AG04450 (cell line): ENCODE results near the gene MAPKBP1. TPM values are rescaled to one million over a fixed set of nuclear protein-coding genes. Genes with fewer than 3 reads are reported as not detected.

Experiments
- CTCF ChIA-PET: fragments of 300-600, 350-600 bp; formaldehyde crosslinking; extraction: SDS; loops from one replicate; lab custom pipeline; 2022; ENCODE audit warnings: antibody characterized with exemption, inconsistent platforms; lab: Charles Lee
- POLR2A ChIA-PET: fragments of 350-600 bp; formaldehyde crosslinking; extraction: SDS; loops from one replicate; lab custom pipeline; 2021; ENCODE audit warnings: antibody characterized with exemption, inconsistent platforms; lab: Yijun Ruan, JAX
- DNase-seq: peaks from one replicate; pipeline ENCODE4 v3.0.0-alpha.2; 2011; ENCODE audit warnings: low read depth, low spot score
- H3K27ac ChIP-seq: one replicate; pipeline ENCODE4 v1.5.1; 2012; ENCODE audit warnings: low read depth, low read length, control low read depth
- H3K27me3 ChIP-seq: one replicate; pipeline ENCODE4 v1.6.0; 2012; ENCODE audit warnings: low read length; ENCODE audit not compliant: control insufficient read depth, insufficient read depth
- H3K4me3 ChIP-seq: 2 replicates; pipeline ENCODE4 v1.5.1; 2011; ENCODE audit warnings: mild to moderate bottlenecking, low read depth, low read length, control low read depth
- H3K9me3 ChIP-seq: 2 replicates; pipeline ENCODE4 v1.5.1; 2012; ENCODE audit warnings: low read length; ENCODE audit not compliant: control insufficient read depth, insufficient read depth
- CTCF ChIP-seq: IDR thresholded peaks from 2 replicates; pipeline ENCODE4 v1.5.1; 2011; ENCODE audit warnings: low read depth, low read length, control low read depth, inconsistent platforms
- polyA plus RNA-seq: library from polyadenylated mRNA; depleted of rRNA; stranded (reverse); fragments of >200 nt; gene quantifications from 2 replicates; pipeline ENCODE4 v1.2.3, GENCODE V29; 2011

The MAPKBP1 gene
- polyA plus RNA-seq, 1 experiment = 6.1 TPM

GRCh38 chr15:41860049-41860828, 86.0 kb downstream of the MAPKBP1 start:
- DNase-seq = no peak
- no peak for TF ChIP-seq CTCF
- Histone ChIP-seq H3K9me3 (no peaks in the 10 kb centered on the region; the same call in 1 of the 2 replicates), H3K27ac (no peak overlapping the region), H3K27me3 (peaks cover 19% of the 10 kb centered on the region), H3K4me3 (no peak overlapping the region)
- CTCF ChIA-PET = interaction anchor here (0.6 kb wide), 1 partner anchor 989 kb away, joined by 3 read pairs; no protein-coding TSS in a partner anchor
- POLR2A ChIA-PET = no interaction called here

GRCh38 chr15:41861736-41862356, 87.6 kb downstream of the MAPKBP1 start:
- TF ChIP-seq CTCF = no peak
- Histone ChIP-seq H3K4me3 (no peak overlapping the region), H3K27me3 (peaks cover 22% of the 10 kb centered on the region), H3K27ac (no peak overlapping the region), H3K9me3 (no peaks in the 10 kb centered on the region; the same call in 1 of the 2 replicates)
- POLR2A ChIA-PET = interaction anchor here (0.7 to 1.3 kb wide), 3 partner anchors 10 to 15 kb away, joined by 3 read pairs; no protein-coding TSS in a partner anchor
- CTCF ChIA-PET = no interaction called here
- no peak for DNase-seq

- ChIA-PET CTCF (no interaction called here), POLR2A (no interaction called here)
- TF ChIP-seq CTCF = no peak
- Histone ChIP-seq H3K4me3 (no peak overlapping the region), H3K27ac (no peak overlapping the region), H3K27me3 (peaks cover 22% of the 10 kb centered on the region), H3K9me3 (no peaks in the 10 kb centered on the region; the same call in 1 of the 2 replicates)
- no peak for DNase-seq
Measured at GRCh38 chr15:41862515-41863116, 88.3 kb downstream of the MAPKBP1 start.

- Histone ChIP-seq H3K4me3 (no peak overlapping the region), H3K27me3 (peaks cover 17% of the 10 kb centered on the region), H3K9me3 (no peaks in the 10 kb centered on the region; the same call in 1 of the 2 replicates), H3K27ac (no peak overlapping the region)
- no peak for TF ChIP-seq CTCF
- CTCF ChIA-PET = no interaction called here
- POLR2A ChIA-PET = no interaction called here
- DNase-seq = no peak
Measured at GRCh38 chr15:41865490-41866055, 91.3 kb downstream of the MAPKBP1 start.
